Stimulated activated CD4-positive, alpha-beta T cell treated with anti-CD3 and anti-CD28 coated beads, Interleukin-4, amount 100 ng/mL, for 1 hour (primary cell): ENCODE data around the gene AQR.
"Not testable (repeated sequence)": the region's sequence is repeated elsewhere in the genome, so short reads cannot be mapped to it uniquely, and the experiment has no call there.

Experiments used
- DNase-seq: peaks from one replicate; pipeline ENCODE4 v3.0.0-alpha.2; 2020

The AQR gene

DNA sequence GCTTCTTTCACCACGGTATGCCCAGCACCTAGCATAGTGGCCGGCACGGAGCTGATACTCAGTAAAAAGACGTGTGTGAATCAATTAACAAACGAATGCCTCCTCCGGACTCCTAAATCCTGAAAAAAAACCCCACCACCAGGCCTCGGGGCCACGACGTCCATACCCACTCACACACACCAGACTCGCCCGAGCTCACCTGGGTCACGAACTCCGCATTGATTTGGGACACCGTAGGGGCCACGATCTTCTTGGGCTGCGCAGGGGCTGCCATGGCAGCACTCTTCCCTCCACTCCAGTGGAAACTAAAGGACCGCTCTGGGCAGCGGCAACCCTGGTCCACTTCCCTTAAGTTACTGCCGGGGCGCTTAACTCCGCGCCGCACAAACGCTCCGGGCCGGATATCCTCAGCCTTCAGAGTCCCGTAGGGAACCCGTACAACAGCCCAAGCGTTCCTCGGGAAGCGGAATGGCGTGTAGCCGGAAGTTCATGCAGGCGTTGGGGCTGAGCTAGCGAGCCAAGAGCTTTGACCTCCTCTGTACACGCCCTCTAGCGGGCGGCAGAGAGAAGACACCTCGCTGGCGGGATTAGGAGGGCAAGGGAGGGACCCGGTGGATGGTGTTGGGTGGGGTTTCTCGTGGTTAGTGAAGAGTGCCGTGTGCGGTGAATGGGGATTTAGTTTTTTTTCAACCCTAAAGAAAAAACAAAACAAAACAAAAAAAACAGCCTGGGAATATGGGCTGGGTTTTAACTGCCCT, at the start of gene AQR:
AQR (minus strand) TSS at position 403 of the 758 bp plus-strand sequence; CDS start at position 274, 129 bp downstream.
- peak; percentile 87 for DNase-seq

DNA sequence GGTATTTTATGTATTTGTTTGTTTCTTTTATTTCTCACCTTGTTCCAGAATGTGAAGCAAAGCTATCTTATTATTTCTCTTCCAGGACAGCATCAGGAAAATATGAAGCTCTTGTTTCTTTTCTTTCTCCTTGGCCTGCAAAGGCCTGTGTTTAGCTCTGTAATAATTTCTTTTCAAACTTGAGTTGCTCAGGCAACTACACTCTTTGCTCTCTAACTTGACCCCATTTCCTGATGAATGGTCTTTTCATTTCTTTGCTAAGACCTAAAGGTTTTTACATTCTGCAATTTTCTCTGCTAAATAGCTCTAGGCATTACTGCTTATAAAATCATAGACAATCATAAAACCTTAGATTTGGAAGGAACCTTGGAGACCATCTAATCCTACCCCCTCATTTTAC, 44.7 kb upstream of the AQR start:
- no peak for DNase-seq

DNA sequence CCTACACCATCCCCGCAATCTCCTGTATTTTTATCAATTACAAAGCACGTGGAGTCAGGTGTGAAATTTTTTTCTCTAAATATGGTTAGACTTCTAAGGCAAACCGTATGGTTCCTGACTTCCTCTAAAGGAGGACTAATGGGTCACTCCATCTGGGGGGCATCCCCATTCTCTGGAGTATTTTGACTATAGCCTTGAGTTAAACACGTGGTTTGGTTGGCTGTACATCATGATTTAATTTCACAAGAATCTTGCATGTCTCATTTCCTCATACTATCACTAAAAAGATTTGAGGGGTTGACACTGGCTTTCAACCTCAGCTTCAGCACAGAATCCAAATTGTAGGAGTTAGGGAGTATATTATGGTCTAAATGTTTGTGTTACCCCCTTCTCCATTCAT, 43.8 kb upstream of the AQR start:
- DNase-seq: no peak

DNA sequence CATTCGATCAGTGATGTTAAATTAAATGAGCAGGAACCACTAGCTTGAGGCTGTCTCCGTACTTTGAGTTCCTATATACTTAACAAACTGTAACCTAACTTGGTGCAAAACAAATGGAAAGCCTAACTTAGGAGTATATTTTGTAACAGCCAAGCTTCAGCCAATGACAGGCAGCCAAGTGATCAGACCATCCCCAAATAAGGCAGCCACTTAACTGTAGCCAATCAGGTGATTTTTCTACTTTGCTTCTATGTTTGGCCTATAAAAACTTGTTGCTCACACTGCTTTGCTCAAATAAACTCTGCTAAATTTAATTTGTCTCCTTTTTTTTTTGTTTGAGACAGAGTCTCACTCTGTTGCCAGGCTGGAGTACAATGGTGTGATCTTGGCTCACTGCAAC, 37.9 kb upstream of the AQR start:
- no peak for DNase-seq

DNA sequence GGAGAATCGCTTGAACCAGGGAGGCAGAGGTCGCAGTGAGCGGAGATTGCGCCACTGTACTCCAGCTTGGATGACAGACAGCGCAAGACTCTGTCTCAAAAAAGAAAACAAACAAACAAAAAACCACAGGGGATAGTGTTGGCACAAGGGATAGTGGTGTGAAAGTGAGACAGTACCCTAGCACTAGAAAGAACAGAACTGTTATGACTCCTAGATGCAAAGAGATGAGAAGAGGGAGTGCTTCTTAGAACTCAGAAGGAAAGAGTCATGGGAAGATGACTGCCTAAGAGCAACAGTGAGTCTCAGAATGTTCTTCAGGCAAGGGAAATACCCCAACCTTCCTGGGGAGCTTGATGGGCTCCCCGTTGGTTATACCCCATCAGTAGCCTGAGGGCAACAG, 36.4 kb upstream of the AQR start:
- DNase-seq: no peak

DNA sequence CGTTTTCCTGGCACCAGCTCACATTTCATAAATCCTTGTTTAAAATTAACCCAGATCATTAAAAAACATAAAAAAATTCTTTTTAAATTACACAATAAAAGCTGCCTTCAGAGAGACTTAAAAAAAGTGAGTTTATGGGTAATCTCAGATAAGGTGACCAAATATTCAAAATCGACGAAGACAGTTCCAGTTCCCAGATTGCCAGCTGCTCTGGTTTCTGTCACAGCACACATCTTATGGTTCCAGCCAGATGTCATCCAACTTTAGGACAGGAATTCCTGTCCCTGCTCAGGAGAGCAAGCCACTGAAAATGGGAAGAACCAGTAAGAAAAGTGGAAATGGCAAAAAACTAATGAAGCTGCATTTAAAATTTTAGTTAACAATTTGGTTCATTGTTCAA, 34.4 kb upstream of the AQR start:
- DNase-seq: no peak

DNA sequence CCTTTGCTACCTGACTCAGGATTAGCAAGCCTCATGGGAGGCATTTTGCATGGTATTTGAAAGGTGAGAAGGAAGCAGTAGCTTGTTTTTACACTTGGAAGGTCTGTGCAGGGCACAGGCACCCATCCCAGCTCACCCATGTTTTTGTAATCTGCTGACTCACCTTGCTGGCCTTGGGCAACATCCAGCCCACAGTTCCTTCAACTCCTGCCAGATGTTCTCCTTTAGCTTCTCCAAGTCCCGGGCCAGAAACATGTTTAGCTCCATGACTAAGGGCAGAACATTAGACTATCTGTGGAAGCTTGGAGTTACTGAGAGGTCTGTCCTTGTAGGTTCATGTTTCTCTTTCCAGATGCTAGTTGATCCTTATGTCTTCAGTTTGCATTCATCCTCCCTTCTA, 31.0 kb upstream of the AQR start:
- DNase-seq: no peak

DNA sequence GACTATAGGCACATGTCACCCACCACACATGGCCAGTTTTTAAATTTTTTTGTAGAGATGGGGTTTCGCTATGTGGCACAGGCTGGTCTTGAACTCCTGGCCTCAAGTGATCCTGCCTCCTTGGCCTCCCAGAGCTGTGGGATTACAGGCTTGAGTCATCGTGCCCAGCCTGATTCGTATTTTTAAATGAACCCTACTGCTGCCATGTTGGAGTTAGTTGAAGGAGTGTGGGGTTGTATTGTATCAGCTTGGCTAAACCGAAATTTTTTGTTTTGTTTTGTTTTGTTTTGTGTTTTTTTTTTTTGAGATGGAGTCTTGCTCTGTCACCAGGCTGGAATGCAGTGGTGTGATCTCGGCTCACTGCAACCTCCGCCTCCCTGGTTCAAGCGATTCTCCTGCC, 30.4 kb upstream of the AQR start:
- DNase-seq: no peak

DNA sequence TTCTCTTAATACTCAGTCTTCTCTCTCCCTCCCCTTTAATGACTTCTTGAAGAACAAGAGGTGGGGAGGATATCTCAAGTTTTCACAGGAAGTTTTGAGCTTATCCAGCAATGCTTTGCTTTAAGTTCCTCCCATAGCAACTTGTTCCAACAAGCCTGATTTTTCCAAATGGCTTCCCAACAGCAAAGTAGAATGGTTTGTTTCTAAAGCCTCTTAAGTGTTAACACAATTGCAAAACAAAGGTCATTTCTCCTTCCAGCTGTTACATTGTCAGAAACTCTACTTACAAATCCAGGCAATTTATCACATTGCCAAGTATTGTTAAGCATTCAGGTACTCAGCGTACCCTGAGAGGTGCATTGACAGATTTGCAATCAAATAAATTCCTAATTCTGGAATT, 25.4 kb upstream of the AQR start:
- DNase-seq: no peak

DNA sequence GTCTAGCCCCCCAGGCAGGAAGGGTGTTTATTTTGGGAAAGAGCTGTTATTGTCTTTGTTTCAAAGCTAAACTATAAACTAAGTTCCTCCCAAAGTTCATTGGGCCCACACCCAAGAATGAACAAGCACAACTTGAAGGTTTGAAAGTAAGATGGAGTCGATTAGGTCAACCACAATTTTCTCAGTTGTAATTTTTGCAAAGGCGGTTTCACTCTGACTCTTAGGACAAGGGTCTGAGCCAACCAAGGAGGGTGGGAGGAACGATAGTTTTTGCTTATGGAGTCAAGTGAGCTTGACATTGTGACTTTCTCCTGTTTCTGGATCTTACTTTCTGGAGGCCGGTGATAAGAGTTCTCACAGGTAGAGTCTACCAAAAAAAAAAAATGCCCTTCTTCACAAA, 24.3 kb upstream of the AQR start:
- DNase-seq: no peak

DNA sequence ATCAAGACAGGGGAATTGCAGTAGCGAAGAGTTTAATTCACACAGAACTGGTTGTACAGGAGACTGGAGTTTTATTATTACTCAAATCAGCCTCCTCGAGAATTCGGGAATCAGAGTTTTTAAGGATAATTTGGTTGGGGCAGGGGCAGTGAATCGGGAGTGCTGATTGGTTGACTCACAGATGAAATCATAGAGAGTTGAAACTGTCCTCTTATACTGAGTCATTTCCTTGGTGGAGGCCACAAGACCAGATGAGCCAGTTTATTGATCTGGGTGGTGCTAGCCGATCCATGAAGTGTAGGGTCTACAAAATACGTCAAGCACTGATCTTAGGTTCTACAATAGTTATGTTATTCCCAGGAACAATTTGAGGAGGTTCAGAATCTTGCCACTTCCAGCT, 23.9 kb upstream of the AQR start:
- DNase-seq: no peak

DNA sequence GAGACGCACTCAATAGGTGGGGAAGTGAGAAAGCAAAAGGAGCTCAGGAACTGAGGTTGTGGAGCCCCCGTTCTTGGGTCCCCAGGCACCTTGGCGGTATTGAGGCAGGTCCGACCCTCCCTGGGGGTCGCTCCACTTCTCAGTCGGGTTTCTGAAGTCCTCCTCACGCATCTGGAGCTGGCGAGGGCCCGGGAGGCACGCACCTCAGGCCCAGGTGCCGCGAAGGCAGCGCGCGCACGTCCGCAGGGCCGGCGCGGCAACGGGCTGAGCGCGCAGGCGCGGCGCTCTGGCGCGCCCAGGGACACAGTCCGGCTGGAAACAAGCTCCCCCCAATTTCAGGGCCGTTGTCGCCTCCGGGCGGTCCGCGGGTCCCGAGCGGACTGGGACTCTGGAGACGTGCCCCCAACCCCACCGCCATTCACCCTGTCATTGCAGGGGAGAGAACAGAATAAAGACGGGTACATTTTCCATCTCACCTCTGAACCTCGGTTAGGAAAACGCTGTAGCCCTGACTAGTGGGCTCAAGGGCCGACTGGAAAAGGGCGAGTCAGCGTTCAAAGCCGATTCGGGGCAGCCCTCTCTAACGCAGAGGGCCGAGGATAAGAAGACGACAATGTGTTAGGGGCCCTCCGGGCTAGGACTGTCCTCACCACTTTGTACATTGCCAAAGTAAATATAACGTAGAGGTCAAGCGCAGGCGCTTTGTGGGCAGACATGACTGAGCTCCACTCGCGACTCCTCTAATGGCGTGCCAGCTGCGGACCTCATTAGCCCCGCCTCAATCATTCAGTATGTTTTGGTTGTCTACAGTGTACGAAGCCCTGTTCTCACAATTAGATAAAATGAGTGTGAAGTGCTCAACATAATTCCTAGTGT, 18.7 kb upstream of the AQR start, which contains the start of gene ZNF770:
ZNF770 (minus strand) TSS at position 261 of the 876 bp plus-strand sequence. CDS start 4,853 bp downstream, outside the sequence.
- peak; percentile 80 for DNase-seq

DNA sequence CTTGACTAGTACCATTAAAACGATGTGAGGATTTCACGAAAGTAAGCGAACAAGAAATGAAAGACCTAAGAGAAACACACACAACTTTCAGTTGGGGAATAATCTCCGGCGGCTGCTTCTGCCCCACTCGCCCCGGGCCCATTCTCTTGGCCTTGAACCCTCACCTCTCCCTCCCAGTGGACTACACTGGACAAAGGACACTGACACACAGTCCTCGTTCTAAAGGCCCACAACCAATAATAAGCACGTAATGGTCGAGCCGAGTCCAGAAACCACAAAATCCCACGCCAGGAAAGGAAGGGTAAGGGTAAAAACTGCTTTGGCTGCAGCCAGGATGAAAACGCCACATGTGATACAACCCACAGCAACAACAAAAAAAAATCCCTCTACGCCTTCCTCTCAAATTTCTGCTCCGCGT, 18.1 kb upstream of the AQR start:
- no peak for DNase-seq

DNA sequence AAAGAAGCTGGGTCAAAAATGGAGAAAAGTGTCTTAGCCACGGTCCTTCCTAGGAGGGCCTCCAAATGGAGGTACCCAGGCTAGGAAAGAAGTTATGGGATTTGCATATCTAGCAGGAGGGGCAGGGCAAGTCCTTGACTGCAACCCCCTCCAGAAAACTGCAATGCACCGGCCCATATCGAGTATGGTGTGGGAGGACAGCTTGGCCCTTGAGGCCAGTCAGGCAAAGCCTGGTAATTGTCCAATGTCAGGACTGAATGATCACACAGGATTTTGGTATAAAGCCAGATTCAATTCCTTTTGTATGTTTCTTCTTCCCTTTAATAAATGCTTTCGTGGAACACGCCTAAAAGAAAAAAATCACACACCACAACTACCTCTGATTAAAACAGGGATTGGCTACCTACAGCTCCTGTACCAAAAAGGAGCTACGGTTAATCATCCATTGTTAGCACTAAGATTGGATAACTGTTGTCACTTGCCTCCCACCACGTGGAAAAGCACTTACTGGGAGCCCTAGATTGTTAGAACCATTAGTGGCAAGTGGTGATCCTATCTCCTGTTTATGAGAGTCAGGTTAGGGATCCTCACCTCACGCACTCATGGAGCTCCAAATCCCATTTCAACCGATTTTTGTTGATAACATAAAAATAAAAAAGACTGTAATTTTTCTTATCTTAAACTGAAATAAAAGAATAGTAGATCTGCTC, 17.4 kb upstream of the AQR start:
- no peak for DNase-seq

DNA sequence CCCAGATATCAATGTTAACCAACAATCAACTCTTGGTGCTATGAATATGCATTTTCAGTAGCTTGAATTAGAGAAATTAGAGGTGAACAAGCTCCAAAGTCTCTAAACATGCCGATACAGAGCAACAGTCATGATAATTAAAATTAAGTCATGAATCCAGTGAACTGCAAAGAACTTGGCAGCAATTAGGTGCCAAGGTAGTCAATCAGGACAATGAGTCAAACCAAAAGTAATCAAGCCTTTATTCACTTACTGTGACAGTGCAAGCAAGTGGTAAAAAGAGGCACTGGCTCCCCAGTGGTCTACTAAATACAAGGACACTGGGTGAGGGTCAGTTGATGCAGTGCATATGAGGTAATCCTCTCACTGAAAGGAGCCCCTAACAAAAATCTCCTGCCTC, 16.8 kb upstream of the AQR start:
- DNase-seq: no peak

DNA sequence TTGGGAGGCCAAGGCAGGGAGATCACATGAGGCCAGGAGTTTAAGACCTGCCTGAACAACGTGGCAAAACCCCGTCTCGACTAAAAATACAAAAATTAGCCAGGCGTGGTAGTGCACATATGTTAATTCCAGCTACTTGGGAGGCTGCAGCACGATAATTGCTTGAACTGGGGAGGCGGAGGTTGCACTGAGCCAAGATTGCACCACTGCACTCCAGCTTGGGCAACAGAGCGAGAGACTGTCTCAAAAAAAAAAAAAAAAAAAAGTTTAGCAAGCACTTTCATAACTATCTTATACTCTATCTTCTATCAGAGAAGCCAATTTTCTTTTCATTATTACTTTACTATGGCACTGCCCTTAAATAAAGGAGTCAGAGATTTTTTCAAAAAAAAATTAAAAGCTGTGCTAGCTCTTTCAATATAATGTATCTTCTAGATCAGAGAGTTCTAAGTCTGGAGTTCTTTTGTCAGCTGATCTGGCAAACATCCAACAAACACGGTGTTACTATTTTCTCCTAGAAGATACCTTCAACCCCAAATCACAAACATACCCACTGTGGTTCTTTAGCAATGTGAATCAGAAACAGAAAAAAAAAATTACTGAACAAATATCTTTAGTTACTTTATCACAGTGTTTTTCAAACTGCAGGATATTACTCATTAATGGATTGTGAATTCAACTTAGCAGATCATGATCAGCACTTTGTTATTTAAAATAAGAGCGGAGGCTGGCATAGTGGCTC, 15.5 kb upstream of the AQR start:
- no peak for DNase-seq

DNA sequence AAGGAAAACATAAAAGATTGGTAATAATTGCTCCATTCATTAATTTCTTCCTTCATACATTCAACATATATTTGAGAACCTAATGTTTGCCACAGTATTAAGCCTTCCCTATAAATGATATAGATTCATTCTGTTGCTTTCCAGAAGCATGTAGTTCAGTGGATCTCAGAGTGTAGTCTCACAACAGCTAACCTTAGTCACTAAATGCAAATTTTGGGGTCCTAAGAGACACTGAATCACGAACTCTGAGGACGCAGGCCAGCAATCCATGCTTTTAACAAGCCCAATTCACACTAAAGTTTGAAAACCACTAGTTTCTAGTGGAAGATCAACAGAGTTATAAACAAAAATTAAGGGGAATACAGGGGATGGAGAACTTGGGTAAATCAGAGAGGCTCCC, 7.2 kb upstream of the AQR start:
- no peak for DNase-seq

DNA sequence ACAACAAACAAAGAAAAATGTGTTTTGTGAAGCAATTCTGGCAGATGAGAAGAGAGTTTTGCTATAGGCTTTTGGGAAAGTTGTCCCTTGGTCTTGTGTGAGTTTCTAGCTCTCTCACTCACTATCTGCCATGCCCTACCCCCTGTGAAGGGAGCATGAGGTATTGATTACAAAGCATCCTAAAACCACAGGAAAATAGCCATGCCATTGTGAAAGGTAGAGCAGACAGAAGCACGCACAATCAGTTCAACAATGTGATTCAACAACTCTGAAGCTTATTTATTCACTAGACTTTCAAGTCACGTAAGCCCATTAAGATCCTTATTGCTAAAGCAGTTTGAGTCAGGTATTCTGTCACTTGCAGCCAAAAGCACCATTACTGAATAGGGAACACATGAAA, 6.5 kb upstream of the AQR start:
- no peak for DNase-seq

DNA sequence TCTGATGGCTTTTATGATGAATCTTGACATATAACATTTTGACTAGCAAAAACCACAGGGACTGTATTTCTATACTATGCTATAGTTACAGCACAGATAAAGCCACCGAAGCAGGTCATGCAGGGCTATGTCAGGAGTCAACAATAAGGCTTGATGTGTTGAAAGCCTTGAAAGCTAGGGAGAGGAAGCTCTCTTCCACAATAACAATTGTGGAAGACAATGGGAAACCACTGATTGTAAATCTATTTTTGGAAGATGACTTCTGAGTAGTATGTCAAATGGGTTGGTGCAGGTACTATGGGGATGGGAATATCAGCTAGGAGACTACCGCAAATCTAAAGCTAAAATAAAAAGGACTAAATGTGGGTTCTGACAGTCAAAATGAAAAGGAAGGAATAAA, 4.0 kb upstream of the AQR start:
- DNase-seq: no peak

DNA sequence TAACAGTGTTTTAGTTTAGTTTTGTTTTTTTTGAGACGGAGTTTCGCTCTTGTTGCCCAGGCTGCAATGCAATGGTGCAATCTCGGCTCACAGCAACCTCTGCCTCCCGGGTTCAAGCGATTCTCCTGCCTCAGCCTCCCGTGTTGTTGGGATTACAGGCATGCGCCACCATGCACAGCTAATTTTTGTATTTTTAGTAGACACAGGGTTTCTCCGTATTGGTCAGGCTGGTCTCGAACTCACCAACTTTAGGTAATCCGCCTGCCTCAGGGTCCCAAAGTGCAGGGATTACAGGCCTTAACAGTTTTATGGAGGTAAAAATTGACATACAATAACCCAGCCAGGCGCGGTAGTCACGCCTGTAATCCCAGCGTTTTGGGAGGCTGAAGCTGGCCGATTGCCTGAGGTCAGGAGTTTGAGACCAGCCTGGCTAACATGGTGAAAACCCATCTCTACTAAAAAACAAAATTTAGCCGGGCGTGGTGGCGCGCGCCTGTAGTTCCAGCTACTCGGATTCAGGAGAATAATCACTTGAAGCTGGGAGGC, 629 bp upstream of the AQR start:
- not testable (repeated sequence) for DNase-seq

DNA sequence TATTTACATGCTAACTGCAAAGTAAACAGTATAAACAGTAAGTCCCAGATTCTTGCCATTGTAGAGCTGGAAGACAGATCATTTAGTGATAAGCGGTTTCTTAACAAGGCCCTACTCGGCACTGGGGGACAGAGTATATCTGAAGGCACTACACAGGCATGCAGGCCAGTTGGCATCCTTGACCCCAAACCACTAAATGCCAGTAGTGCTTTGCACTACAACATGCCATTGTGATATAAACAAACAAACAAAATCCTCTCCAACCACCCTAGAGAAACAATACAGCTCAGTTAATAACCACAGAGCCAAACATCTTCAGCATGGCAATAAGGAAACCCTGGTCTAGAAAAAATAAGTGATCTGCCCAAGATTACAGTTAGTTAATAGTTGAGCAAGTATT, 5.3 kb downstream of the AQR start:
- DNase-seq: no peak

DNA sequence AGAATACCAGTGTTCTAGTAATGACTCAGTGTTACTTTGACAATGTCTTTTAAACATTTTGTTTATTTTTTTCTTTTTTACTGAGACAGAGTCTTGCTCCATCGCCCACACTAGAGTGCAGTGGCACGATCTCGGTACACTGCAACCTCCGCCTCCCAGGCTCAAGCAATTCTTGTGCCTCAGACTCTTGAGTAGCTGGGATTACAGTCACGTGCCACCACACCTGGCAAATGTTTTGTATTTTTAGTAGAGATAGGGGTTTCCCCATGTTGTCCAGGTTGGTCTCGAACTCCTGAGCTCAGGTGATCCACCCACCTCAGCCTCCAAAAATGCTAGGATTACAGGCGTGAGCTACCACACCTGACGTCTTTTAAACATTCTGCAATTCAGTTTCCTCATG, 15.7 kb downstream of the AQR start:
- DNase-seq: no peak

DNA sequence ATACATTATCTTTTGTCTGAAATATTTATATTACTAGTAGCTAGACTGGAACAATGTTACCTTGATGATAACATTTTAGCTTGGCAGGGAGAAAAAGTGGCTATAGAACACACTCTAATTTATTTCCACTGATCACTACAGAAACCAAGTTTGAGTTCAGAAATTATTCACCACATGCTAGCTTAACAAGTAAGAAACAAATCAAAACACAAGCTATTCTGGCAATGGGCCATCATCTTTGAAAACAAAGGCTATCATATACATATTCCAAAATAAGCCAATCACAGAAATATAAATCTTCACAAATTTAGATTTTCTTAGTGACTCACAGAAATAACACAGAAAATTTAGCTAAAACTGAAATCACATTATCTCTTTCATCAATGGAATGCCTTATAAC, 17.1 kb downstream of the AQR start:
- no peak for DNase-seq
